Activated naive CD4-positive, alpha-beta T cell (primary cell): ENCODE data around the gene GPR55.
"Not testable (repeated sequence)": the region's sequence is repeated elsewhere in the genome, so short reads cannot be mapped to it uniquely, and the experiment has no call there.

Experiments used
- DNase-seq, 4 experiments: peaks; one replicate each; lab custom pipeline; 2025; lab: John Stamatoyannopoulos, UW

The GPR55 gene, protein sequence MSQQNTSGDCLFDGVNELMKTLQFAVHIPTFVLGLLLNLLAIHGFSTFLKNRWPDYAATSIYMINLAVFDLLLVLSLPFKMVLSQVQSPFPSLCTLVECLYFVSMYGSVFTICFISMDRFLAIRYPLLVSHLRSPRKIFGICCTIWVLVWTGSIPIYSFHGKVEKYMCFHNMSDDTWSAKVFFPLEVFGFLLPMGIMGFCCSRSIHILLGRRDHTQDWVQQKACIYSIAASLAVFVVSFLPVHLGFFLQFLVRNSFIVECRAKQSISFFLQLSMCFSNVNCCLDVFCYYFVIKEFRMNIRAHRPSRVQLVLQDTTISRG

DNA sequence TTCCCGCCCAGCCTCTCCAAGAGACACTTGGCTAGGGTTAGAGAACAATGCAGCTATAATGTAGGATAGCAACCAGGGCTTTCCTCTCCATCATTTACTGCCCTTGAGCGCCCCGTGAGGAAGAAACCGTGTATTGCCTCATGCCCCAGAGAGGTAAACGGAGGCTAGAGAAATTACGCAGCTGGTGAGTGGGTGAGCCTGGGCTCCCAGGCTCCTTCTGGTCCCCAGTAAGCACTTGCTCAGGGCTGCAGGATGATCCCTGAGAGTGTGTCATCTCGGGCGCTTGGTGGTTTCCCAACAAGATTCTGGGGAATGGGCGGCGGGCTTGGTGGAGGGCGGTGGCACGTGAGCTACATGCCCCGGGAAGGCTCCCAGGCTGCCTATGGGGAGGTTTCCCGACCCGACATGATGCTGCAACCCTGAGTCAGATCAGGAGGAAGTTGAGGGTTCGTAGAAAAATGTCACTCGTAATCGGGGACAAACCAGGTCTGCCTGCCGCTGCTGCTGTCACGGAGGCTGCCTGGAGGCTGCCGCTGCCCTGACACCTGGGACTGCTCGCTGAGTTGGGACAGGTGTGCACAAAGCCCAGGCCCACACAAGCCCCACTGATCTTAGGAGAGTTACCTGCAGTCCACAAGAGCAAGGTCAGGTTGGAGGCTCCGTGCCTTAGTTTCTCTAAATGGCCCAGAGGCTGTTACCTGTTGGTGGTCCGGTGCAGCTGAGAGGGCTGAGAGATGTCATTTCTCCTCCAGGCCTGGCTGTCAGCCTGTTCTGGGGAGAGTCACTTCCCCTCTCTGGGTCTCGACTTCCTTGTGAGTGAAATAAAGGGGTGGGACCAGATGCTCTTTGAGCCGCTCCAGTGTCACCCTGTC is at the start of gene GPR55:
Gene GPR55 (minus strand): TSS at position 773 of the 872 bp plus-strand sequence. CDS start 14,280 bp downstream, outside the sequence.
- peak in 2 of 4 experiments; percentile 15 to 25 for DNase-seq

DNA sequence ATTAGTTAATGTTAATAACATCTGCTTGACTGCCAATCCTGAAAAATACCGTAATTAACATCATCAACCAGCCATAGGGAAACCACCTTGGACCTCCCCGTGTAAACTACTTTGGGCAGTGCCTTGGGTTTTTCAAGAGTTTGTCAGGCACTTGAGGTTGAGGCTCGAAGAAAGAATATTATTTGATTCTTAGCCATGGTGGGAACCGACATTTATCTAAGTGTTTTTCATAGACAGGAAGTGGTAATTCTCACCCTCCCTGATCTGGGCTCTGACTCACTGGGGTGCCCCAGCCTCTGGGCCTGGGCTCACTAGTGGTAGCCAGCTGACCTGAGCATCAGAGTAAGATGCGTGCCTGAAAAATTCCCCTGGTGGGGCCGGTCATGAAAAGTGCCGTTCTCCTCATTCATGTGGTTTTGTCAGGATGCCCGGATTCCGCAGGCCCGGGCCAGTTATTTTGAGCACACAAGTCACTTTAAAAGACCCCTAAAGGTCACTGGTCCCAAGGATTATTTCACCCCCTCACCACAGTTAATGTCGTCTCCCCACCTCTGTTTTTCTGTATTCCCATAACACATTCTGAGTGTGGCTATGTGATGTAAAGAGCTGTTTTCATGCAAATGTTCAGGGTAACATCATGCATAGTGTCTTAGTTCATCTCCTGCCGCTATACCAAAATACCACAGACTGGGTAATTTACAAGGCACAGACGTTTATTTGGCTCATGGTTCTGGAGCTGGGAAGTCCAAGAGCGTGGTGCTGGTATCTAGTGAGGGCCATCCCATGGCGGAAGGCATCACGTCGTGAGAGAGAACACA is 49.3 kb upstream of the GPR55 start:
- peak in 3 of 4 experiments; percentile 15 to 35 (median 22) for DNase-seq

DNA sequence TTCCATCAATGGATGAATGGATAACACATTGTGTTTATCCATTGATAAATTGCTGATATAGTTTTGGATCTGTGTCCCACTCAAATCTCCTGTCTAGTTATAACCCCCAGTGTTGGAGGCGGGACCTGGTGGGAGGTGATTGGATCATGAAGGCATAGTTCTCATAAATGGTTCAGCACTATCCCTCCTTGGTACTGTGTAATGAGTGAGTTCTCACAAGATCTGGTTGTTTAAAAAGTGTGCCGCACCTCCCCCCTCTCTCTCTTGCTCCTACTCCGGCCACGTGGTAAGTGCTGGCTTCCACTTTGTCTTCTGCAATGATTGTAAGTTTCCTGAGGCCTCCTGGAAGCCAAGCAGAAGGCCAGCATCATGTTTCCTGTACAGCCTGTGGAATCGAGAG is 47.0 kb upstream of the GPR55 start:
- DNase-seq: no peak

DNA sequence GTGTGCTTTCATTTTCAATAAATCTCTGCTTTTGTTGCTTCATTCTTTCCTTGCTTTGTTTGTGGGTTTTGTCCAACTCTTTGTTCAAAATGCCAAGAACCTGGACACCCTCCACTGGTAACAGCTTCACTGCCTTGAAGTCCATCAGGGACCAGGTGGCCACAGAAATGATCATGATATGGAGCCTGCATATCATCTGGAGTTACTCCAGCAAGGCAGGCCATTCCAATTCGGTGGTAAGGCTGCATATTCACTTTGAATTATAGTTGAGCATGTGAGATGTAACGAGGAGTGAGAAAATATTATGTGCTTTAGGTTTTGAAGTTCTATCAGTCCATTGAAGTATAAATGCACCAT is 44.6 kb upstream of the GPR55 start:
- no peak for DNase-seq

DNA sequence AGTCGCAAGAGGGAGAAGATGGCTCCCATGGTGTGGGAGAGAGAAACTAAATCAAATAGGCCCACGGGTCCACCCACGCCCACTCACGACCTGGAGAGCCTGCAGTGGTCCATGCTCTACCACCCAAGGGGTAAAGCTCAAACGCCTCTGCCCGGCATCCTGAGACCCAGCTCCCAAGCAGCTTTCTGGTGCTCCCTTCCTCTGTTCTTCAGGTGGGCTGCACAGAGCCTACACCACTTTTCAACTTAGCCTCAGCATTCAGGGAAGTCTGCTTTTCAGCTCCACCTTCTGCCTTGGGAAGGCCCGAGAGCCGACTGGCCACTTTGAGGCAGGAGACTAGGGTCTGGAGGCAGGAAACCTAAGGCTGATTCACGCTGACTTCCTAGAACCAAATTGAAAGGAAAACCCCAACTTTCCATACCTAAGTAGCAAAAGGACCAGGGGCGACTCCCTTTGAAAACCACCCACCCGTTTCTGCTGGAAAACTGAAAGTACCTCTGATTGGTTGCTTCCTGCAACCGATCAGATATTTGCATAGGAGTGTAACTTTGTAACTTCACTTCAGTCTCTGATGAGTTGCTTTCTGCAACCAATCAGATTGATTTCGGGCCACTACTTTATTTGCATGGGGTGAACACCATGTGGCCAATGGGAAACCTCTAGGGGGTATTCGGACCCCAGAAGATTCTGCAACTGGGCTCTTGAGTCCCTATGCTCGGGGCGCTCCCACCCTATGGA is 44.0 kb upstream of the GPR55 start:
- DNase-seq: no peak

DNA sequence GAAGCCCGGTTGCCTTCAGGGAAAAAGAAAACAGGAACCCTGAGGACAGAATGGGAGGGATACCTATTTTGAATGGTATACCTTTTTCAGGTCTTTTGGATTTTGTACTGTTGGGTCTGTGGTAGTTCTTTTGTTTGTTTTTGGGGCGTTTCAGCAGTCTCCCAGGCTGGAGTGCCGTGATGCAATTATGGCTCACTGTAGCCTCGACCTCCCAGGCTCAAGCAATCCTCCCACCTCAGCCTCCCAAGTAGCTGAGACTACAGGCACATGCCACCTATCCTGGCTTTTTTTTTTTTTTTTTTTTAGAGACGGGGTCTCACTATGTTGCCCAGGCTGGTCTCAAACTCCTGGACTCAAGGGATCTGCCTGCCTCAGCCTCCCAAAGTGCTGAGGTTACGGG is 43.3 kb upstream of the GPR55 start:
- DNase-seq: not testable (repeated sequence)

DNA sequence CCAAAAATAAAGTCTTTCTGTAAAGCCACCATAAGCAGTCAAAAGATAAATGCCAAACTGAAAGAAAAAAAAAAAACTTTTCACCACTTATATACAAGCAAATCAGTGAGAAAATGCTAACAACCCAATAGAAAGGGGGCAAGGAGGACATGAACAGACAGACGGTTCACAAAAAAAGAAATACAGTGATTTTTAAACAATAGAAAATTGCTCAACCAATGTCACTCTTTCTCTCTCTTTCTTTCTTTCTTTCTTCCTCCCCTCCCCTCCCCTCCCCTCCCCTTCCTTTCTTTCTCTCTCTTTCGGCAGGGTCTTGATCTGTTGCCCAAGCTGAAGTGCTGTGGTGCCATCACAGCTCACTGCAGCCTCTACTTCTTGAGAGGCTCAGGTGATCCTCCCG is 42.1 kb upstream of the GPR55 start:
- no peak for DNase-seq

DNA sequence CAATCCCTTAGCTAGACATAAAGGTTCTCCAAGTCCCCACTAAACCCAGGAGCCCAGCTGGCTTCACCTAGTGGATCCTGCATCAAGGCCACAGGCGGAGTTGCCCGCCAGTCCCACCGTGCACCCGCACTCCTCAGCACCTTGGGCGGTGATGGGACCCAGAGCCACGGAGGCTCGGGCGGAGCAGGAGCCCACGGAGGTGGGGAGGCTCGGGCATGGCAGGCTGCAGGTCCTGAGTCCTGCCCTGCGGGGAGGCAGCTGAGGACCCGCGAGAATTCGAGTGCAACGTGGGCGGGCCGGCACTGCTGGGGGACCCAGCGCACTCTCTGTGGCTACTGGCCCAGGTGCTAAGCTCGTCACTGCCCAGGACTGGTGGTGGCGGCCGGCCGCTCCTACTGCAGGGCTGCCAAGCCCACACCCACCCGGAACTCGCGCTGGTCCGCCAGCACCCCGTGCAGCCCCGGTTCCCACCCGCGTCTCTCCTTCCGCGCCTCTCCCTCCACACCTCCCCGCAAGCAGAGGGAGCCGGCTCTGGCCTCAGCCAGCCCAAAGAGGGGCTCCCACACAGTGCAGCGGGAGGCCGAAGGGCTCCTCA is 39.2 kb upstream of the GPR55 start:
- no peak for DNase-seq

DNA sequence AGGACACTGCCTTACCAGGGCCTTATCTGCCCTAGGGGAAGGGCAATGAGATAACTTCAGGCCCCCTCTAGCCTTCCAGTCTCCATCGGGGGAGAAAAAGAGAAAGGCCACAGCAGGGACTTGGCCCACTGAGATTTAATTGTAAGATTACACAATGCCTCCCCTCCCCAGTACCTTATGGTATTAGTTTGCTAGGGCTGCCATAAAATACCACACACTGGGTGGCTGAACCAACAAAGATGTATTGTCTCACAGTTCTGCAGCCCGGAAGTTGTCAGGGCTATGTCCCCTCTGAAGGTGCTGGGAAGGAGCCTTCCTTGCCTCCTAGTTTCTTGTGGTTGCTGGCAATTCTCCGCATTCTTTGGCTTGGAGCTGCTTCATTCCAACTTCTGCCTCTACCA is 36.0 kb upstream of the GPR55 start:
- DNase-seq: no peak

DNA sequence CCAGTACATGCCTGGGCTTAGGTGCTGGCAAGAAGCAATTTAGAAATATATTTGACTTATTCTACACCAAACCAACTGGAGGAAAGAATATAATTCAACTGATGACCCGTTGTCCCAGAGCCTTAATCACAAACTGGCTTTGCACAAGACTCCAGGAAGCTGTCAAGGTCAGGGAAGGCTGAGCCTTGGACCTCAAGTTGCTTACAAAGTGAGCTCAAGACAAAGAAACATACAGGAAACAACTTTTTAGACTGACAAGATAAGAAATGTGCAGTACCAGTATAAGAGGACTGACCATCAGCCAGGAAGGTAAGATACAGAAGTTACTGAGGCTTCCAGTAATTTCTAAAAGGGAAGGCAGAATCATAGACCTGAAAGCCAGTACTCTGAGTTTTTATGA is 35.0 kb upstream of the GPR55 start:
- DNase-seq: no peak

DNA sequence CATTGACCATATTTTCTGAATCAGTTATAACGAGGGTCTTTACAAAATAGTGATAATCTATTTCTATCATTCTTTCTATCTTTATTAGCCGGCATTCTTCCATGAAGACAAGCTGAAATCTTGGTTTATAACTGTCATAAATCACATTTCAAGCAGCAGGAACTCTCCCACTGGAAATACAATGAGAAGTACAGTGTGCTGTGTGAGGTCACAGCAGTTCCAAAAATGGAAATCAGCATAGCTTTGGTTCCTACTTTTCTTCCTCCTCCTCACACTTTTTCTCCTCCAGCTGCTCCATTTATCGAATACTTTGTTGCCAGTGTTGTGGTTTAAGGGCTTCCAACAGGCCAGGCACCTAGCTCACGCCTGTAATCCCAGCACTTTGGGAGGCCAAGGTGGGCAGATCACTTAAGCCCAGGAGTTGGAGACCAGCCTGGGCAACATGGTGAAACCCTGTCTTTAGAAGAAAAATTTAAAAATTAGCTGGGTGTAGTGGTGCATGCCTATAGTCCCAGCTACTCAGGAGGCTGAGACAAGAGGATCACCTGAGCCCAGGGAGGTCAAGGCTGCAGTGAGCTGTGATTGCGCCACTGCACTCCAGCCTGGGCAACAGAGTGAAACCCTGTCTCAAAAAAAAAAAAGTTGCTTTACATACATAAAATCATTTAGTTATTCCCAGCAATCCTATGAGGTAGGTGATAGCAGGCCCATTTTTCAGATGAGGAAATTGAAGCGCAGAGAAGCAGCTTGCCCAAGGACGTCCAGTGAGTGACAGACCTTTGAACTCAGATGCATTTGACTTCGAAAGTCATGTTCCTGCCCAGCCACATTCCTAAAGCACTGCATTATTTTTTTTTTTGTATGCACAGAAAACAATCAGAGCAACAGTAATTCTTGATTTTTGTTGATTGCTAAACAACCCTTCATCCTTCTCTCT is 34.0 kb upstream of the GPR55 start:
- DNase-seq: no peak

DNA sequence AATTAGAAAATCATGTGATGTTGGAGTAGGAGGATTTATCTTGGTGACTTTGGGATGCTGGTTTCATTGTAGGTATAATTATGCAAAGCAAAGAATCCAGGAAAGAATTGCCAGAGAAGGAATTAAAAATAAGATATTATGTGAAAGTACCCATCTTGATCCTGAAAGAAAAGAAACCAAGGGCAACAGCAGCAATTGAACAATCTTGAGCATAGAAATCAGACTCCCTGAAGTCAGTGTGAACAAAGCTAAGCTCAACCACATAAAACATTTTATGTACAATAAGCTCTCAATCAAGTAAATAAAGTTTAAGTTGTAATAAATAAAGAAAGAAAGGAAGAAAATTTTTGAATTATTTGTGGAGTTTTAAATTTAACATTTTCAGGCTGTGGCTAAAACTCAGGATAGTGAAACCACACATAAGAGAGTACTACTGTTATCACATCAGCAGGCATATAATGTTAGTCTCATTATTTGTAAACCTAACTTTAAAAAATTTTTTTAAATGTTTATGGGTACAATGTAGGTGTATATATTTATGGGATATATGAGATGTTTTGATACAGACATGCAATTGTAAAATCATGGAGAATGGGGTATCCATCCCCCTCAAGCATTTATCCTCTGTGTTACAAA is 32.8 kb upstream of the GPR55 start:
- no peak for DNase-seq

DNA sequence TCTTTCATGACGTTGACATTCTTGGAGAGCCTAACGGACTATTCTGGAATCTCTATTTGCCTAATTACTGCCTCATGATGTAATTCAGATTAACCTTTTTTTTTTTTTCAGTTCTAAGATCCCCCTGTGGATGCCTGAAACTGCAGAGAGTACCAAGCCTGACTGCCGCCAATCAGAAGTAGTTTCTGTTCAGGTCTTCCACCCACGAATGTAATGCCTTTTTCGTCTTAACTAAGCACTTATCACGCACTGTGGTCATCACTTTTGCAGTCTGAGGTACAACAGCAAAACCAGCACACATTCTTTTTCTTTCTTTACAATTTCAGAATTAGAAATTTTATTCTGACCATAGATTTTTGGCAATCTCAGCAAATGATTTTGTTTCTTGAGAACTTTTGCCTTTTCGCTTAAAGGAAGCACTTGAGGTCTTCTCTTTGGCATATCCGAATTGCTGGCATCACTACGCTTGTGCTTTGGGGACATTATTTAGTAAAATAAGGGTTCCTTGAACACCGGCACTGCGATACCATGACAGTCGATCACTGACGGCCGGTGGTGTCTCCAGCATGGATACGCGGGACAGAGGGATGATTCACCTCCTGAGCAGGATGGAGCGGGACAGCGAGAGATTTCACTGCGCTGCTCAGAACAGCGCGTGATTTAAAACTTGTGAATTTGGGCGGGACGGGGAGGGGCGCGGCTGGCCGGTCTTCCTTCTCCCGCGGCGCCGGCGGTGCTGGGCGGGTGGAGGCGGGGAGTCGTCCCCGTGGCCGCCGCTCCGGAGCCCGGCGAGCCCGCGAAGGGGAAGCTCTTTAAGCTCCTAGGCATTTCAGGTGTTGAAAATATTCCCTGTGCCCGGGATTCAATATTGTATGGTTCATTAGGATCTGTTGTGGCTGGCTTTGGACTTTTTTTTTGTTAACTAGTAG is 32.0 kb upstream of the GPR55 start:
- DNase-seq: no peak

DNA sequence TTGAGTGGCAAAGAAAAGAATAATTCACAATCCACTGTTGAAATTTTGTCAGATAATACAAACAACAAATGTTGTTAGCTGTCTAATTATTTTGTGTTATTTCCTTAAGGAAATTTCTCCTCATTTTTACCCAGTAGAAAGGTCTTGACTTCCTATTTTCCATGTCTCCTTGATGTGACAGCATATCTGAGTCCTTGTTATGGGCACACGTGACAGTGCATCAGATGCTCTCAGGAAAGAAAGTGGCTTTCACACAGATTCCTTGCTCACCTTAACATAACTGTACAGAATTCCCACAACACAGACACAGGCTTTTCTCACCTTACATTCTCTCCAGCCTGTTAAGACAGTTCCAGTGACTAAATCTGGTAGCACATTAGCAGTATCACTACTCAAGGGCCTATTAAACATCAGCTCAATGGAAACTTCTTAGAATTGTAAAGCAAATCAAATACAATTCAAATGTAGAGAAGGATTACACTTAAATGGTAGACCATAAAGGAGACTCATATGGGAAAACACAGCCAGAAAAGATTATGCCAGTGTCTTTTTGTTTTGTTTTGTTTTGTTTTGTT is 30.2 kb upstream of the GPR55 start:
- DNase-seq: no peak

DNA sequence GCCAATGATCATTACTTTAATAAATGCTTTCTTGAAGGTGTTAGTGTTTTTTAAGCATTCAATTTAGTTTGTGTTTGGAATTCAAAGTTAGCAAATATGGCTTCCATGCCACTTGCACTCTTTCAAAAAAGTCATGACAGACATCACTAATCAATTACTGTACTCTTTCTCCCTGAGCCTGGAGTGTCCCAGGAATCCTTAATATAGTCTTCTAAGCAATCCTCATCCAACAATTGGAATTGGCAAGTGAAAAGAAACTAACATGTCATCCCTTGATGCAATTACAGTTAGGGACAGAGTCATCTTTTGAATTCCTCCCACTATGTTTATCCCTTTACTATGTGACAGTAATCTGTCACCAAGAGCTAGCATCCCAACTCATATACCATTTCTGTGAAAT is 29.7 kb upstream of the GPR55 start:
- no peak for DNase-seq

DNA sequence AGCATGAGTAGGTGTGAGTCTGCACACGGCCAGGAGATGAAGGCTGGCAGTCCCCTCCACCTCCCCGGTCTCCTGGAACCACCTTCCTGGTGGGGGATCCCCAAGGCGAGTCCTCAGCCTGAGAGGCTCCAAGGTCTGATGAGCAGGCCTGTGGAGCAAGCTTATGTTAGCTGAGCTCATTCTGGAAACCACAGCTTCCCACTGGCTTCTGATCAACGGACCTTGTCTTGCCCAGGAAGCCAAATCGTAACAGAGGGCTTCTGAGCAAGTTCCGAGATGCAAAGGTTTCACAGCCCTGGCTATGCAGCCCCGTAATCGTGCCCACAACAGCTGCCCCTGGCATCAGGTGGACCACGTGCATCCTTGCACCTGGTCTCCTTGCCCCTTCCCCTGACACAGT is 28.8 kb upstream of the GPR55 start:
- DNase-seq: no peak

DNA sequence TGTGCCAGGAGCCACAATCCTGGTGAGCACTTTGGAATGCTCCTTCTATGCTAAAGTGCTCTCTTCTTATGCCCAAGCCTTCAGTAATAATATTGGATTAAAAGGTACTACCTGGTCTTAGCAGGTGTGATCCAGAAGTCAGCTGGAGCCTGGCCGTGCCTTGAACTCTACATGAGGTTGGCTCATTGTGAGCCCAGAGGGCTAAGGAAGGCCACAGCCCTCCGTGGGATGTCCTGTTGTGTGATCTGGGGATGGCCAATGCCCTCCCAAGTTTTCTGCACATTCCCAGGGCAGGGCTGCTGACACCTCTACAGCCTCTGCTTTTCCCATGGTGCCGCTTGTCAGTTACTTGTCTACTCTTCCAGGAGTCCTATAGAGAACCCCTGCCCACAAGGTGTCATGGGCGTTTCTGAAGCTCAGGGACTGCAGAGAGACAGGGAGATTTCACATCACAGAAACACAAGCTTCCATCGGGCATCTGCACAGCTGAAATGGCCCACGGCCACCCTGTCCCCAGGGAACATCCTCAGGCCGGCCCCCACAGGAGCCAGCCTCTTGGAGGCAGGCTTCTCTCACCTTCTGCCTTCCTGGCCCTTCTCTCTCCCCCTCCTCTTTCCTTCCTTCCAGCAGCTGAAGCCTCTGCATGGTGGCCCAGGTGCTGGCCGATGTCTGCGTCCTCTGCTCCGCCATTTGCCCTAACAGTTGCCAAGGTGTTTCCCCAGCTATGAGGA is 27.3 kb upstream of the GPR55 start:
- DNase-seq: no peak

DNA sequence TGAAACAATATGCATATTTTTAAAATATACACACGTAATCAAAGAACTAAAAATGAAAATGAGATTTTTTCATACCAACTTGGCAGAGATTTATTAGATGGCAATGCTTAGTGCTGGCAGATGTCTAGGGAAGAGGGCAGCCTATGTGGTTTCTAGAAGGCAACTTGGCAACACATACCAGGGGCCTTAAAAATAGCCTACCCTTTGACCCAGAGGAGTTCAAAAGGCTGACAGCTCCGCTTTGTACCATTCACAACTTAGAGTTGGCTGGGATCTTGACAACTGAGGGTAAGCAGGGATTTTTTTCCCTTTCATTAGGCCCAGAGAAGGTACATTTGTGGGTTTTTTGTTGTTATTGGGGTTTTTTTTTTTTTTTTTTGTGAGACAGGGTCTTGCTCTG is 26.4 kb upstream of the GPR55 start:
- DNase-seq: no peak
